Left lobe of liver (tissue), 2 donors: Measurements from ENCODE around the gene AP2A2. TPM values are rescaled to one million over a fixed set of nuclear protein-coding genes. Genes with fewer than 3 reads are reported as not detected.
A peak's percentile ranks its signal among the peaks of the same experiment; 100 is the strongest.
"Not testable (repeated sequence)": the region's sequence is repeated elsewhere in the genome, so short reads cannot be mapped to it uniquely, and the experiment has no call there.

Experiments used
- ATAC-seq: fragments of 200-7000 bp; cut with Tn5 transposase; one replicate; pipeline ENCODE4 v1.9.1; 2020; ENCODE audit warnings: mild to moderate bottlenecking, moderate library complexity
- DNase-seq: peaks from one replicate; pipeline ENCODE4 v3.0.0-alpha.2; 2020; ENCODE audit warnings: low spot score
- total RNA-seq: library from RNA; stranded (reverse); gene quantifications from one replicate; pipeline ENCODE4 v1.2.1, GENCODE V29; 2021
- donor health status: DM: no; HTN: no; CAD: no; lungs with moderate emphysema.
- donor health status: DM: no; HTN: yes; CAD: no.

AP2A2 gene
- total RNA-seq, 1 donor from 2014 or later, result 53.7 TPM

DNA sequence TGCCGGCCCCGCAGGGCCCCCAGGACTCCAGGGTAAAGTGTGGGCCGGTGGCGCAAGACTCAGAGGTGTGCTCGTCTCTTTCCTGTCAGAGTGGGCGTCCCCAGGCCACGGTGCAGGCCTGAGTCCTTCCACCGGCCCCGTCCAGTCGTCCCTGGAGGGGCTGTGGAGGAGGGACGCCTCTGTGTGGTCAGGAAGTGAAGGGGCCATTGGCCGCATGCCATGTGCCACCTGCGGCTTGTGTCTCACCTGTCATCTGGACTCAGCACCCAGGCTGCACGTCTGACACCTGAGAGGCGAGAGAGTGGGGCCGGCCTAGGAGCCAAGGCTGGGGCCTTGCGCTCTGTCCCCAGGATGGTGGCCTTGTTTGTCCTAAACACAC, 85.6 kb downstream of the AP2A2 start:
- ATAC-seq, result no peak
- no peak for DNase-seq

DNA sequence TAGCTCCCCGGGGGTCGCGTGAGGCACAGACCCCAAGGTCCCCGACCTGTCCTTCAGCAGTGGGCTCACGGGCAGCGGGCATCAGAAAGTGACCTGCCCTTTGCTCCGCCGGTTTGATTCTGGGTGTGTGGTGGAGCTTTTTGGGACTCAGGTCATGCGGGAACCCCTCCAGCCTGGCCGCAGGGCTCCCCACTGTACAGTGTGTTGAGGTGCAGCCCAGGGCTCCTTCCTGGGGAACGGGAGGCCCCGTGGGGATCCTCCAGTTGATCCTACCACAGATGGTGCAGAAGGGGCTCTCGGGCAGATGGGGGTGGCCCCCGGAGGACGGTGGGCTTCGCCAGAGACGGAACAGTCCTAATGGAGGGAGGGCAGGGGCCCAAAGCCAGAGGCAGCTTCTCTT, 86.6 kb downstream of the AP2A2 start:
- ATAC-seq, result no peak
- DNase-seq, result no peak

DNA sequence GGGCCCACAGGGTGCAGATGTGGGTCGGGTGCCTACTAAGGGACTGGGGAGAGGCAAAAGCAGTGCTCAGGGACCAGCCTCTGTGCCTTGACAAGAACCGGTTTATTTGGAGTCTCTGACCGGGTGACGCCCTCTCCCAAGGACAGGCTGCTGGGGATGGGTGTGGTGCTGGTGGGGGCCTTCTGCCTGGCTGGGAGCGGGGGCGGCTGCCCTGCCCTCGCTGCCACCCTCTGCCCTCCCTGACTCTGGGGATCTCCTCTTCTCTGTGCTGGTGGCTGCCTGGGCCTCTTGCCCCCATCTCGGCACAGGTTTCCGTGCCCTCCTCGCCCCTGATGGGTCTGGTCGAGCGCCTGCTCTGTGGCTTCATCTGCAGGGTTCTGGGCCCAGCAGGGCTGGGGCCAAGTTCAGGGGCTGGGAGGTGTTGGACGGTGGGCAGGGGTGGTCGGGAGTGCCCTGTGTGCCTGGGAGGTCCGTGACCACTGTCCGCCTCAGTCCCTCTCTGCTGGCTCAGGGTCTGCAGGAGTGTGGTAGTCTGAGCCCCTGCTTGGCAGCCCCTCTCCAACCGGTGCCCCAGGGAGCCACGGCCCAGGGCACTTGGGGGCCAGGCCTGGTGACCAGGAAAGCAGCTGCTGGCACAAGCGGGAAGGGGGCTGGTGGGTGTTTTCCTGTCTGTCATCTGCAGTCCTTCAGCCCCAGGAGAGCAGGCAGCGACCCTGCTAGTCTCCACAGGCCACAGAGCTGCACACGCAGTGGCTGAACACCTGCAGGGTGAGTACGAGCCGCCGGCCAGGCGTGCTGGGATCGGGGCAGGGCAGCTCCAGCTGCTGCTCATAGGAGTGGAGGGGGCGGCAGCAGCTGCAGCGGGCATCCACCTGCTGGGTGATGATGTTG, 87.3 kb downstream of the AP2A2 start:
- no peak for ATAC-seq

DNA sequence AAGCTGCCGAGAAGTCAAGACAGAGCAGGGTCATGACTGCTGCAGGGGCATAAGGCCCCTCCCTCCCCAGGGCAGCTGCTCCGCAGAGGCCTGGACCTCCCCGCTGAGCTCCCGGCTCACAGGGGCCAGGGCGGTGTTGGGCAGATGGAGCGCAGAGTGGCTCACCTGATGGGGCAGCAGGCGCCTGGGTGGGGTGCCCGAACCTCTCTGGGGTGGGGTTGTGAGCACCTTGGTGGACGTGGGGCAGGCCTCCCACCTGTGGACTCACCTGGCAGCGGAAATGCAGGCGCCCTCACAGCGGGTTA, 87.9 kb downstream of the AP2A2 start:
- DNase-seq, result no peak
- no peak for ATAC-seq

More for the DNA sequence above, 87.3 kb downstream of the AP2A2 start:
- no peak for DNase-seq

DNA sequence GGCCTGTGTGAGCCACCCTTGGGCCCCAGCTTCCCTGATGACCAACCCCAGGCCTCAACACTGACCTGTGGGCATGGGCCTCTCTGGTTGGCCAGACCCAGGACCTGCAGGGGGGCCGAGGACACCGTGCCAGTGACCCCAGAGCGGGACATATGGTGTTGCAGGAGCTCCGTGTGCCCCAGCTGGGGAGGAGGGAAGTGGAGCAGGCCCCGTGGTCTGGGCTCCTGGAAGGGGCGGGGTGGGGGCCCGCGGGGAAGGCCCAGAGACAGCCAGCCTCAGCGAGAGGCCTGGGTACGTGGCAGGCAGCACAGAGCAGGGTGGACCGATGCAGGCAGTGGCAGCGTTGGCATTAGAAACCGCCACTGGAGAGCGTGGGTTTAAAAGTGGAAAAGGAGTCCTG, 88.6 kb downstream of the AP2A2 start:
- ATAC-seq, result no peak
- no peak for DNase-seq

- ATAC-seq, result no peak
- DNase-seq, result no peak
Measured at GRCh38 chr11:1015064-1015463, 89.4 kb downstream of the AP2A2 start.

GRCh38 chr11:1015826-1016545, 90.3 kb downstream of the AP2A2 start:
- no peak for DNase-seq
- no peak for ATAC-seq

DNA sequence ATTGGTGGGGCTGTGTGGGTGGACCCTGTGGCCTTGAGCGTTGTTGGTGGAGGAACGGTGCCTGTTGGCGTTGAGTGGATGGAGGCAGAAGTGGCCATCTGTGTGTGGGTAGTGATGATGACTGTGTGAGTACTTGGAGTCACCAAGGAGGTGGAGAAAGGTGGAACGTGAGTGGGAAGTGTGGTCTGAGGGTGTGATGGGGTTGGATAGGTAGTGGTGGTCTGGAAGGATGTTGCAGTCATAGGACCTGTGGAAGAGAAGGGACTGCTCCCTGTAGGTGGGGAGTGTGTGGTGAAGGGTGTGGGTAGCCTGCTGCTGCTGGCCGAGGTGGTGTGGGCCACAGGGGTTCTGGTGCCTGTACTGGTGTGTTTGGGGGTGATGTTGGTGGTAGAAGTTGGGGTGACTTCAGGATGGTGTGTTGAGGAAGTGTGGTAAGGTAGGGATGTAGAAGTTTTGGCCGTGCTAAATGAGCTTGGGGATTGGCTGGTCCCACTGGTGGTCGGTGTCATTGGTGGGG, 91.0 kb downstream of the AP2A2 start:
- peak; percentile 15 for ATAC-seq
- DNase-seq, result not testable (repeated sequence)

GRCh38 chr11:1017269-1018005, 91.8 kb downstream of the AP2A2 start:
- ATAC-seq (peak; percentile 25), DNase-seq (peak; percentile 57)

DNA sequence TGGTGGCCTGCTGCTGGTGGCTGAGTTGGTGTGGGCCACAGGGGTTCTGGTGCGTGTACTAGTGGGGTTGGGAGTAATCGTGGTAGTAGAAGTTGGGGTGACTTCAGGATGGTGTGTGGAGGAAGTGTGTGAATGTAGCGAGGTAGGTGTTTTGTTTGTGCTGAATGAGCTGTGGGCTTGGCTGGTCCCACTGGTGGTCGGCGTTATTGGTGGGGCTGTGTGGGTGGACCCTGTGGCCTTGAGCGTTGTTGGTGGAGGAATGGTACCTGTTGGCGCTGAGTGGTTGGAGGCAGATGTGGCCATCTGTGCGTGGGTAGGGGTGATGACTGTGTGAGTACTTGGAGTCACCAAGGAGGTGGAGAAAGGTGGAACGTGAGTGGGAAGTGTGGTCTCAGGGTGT, 92.4 kb downstream of the AP2A2 start:
- ATAC-seq, result no peak
- no peak for DNase-seq

DNA sequence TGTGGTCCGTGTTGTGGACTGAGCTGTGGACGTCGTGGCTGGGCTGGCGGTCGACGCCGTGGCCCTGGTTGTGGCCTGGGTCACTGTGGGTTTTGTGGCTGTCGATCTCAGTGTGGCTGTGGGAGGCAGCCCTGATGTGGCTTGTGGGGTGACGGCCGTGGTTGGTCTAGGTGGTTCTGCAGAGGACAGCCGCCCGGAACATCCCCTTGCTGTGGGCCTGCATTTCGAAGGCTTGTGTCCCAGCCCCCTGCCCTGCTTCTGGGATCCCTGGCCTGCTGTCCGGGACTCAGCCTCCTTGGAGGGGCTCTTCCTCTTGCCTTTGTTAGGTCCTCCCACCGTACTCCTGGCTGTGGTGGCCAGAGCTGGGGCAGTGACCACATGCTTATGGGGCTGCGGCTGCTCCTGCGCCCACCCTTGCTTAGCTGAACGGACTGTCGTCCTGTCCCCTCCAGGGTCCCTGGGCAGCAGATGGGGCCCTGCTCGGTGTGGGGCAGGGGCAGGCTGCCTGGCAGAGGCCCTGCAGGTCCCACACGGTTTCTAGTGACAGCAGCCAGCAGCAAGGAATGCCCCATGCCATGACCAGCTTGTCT, 93.7 kb downstream of the AP2A2 start:
- ATAC-seq (no peak), DNase-seq (no peak)

DNA sequence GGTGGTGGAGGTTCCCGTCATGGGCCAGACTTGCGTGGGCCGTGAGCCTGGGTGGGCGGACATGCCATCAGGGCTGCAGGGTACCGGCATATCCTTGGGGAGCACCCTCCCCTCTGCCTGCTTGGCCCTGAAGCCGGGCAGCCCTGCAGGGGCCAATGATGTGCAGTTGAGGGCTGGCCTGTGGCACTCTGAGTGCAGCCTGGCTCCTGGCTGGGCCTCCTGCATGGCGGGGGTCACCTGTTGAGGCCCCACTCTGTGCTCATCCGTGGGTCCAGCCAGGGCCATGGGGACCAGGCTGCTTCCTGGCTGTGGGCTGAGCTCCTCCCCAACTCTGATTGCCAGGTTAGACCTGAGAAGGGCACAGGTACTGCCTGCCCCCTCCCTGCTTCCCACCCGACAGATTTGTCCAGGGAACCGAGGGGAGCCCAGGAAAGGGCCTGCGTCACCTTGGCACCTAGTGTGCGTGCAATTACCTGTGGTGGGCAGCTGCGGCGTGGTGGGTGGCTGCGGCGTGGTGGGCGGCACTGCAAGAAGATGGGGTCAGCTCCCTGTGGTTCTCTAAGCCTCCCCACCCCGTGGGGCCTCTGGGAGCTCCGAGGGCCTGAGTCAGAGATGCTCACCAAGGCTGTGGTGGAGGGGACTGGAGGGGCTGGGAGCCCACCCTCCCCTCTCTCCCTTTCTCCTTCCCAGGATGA, 94.7 kb downstream of the AP2A2 start:
- DNase-seq (no peak), ATAC-seq (no peak)

DNA sequence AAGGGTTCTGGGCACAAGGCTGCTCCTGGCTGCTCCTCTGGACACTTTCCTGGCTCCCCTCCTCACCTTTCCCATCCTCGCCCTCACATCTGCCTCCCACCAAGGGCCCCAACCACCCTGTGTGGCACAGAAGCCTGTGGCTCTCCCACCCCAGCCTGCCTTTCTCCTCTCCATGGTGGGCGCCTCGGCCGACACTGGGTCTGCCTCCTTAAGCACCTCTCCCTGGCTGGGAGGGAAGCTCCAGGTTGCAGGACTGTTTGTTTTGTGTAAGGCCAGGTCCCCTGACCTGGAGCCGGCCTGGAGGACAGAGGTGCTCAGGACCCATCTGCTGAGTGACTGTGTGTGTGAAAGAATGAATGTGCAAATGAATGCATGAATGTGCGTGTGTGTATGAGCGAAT, 96.7 kb downstream of the AP2A2 start:
- ATAC-seq (no peak), DNase-seq (no peak)

DNA sequence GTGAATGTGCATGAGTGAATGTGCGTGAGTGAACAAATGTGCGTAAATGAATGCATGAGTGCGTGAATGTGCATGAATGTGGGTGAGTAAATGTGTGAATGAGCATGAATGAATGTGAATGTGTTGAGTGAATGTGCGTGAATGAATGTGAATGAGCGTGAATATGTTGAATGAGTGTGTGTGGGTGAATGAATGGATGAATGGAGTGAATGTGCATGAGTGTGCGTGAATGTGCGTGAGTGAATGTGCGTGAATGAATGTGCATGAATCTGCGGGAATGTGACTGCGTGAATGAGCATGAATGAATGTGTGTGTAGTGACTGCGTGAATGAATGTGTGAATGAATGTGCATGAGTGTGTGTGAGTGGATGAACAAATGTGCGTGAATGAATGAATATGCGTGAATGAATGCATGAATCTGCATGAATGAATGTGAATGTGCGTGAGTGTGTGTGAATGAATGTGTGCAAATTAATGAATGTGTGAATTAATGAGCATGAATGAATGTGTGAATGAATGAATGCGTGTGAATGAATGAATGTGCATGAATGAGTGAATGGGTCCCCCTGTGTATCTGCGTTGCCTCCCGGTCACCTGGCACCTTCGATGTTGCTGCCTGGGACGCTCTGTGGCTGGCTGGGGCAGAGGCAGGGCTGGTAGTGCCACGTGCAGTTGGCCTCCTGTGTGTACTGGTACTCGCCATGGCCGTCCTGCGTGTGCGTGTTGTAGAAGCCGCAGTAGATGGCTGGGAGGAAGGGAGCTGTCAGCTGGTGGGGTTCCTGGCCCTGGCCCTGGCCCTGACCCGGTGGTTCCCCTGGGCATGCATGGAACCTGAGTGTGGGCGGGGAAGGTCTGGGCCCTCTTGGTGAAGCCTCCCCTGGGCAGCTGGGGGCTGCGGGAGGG, 97.5 kb downstream of the AP2A2 start:
- DNase-seq, result no peak
- no peak for ATAC-seq

DNA sequence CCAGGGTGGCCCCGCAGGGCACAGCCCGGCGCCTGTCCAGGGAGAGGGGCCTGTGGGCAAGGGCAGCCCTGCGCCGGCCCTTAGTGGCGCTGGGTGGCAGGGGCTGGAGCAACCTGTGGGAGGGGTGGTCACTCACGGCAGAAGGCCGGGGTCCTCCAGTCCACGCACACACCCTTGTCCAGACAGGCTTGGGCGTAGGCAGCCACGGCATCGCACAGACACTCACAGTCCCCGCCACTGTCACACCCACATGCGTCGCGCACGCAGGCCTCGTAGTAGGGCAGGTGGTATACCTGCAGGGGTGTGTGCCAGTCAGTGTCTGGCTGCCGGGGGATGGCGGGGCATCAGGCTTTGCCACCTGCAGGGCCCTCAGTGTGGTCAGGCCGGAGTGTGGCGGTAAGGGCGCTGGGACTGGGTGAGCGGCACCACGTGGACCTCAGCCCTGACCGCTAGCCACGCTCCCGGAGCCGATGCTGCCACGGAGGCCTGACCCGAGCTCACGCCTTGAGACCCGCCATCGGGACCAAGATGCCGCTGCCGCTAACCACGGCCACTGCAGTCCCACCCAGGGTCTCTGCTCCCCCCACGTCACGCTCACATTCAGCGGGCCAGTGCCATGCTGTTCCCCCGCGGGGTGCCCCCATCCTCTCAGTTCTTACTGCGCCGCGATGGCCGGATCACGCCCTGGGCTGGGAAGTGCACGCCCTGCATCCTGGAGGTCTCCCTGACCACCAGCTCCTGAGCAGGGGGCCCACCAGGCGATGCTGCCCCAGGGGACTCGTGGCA, 98.3 kb downstream of the AP2A2 start:
- no peak for DNase-seq
- ATAC-seq, result peak; percentile 4

- DNase-seq (no peak), ATAC-seq (peak; percentile 20)
Measured at GRCh38 chr11:1024597-1025409, 99.1 kb downstream of the AP2A2 start.

GRCh38 chr11:1025410-1026162, 99.9 kb downstream of the AP2A2 start:
- DNase-seq, result no peak
- peak; percentile 37 for ATAC-seq
